ENCODE measurements around the gene STAT5B.
"Not testable (repeated sequence)": the region's sequence is repeated elsewhere in the genome, so short reads cannot be mapped to it uniquely, and the experiment has no call there.

The STAT5B gene

DNA sequence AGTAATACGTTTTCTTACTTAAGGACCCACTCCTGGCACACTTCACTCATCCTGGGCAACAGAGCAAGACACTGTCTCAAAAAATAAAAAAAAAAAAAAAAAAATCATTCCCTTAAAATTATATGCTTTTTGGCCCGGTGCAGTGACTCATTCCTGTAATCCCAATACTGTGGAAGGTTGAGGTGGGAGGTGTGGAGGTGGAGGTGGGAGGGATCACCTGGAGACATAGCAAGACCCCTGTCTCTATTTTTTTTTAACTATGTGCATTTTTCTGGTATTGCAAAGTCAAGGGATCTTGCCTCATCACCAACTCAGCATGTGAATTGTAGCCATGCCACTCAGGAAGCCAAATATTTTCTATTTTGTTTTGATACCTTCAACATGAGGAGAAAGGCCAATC lies 9.7 kb downstream of the STAT5B start:
- no peak for DNase-seq

DNA sequence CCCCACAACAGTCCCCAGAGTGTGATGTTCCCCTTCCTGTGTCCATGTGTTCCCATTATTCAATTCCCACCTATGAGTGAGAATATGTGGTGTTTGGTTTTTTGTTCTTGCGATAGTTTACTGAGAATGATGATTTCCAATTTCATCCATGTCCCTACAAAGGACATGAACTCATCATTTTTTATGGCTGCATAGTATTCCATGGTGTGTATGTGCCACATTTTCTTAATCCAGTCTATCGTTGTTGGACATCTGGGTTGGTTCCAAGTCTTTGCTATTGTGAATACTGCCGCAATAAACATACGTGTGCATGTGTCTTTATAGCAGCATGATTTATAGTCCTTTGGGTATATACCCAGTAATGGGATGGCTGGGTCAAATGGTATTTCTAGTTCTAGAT lies 11.8 kb downstream of the STAT5B start:
- not testable (repeated sequence) for DNase-seq

DNA sequence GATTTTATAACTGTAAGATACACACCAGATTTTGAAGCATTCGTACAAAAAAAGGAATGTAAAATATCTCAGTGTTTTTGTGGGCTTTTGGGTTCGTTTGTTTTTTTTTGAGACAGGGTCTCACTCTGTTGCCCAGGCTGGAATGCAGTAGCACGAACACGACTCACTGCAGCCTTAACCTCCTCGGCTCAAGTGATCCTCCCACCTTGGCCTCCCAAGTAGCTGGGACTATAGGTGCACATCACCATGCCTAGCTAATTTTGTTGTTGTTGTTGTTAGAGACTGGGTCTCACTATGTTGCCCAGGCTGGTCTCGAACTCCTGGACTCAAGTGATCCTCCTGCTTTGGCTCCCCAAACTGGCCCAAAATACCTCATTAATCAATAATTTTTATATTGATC lies 15.9 kb downstream of the STAT5B start:
- DNase-seq = no peak

DNA sequence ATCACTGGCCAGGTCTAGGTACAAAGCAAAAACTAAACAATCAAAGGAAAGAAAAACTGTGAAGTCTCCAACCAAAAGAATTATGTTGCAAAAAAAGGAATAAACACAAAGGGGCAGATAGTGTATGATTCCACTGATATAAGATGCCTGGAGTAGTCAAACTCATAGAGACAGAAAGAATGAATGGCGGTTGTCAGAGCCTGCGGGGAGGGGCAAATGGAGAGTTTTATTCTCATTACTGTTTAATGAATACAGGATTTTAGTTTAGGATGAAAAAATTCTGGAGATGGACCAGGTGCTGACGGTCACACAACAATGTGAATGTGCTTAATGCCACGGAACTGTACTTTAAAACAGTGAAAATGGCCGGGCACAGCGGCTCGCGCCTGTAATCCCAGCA lies 20.7 kb downstream of the STAT5B start:
- no peak for DNase-seq

DNA sequence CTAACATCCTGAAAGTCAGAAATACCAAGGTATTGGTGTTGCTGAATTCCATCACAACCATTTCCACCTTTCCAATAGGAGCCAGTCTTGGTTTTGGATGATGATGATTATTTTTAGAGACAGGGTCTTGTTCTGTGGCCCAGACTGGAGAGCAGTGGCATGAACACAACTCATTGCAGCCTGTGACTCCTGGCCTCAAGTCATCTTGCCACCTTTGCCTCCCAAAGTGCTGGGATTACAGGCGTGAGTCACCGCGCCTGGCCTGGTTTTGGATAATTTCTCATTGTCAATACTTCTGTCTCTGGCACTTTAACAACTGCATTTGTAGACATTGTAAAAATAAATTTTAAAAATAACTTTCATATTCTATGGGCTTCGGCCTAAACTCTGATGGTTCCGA lies 22.6 kb downstream of the STAT5B start:
- no peak for DNase-seq

DNA sequence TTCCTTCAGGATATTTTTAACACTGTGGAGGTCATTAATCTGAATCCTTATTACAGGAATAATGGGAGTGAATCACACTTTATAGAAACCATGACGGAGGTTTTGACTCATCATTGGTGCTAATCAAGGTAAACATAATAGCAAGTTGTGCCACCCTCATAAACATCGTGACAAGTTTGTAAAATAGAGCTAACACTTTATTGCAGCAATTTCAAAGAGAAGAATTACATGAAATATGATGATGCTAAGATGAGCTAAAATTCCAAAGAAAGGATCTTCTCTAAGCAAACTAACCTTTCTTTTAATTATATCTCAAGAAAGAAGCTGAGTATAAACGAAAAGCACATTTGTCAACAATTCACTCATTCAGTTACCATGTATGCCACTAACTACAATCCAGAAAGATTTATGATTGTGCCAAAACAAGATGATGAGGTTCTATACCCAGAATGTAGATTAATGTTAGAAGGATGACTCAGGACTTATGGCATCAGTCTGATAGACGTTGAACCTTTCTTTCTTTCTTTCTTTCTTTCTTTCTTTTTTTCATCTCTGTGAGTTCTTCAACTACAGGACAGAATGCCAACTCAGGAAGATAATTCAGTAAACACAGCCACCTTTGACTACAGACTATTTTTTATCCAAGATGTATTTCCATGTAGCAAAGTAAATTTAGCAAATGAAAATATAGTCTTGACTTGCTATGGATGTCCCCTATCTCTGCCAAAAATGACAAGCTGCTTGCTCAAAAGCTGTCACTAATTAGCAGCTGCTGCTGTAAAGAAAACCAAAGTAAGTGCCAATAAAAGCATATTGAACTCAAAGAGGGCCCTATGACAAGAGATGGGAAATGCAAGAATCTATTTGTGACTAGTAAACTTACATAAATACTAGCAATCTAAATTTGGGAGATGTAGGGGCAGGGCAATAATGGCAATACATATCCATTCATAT lies 23.3 kb downstream of the STAT5B start:
- no peak for DNase-seq

DNA sequence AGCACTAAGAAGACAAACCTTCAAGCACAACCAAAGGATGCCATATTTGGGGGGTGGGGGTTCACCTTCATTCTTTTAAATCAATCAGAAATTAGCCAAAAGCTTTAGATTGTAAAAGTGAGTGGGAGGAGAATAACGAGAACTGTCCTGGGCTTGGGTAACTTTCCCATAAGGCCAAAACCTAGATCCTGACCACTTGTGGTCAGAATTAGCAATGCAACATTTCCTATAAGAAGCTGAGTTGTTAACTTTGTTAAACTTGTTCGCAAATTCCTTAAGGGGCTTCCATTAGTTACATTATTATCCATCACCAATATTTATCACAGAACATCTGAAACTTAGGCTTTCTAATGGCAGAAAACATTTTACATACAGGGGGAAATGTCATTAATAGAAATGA lies 25.1 kb downstream of the STAT5B start:
- no peak for DNase-seq

DNA sequence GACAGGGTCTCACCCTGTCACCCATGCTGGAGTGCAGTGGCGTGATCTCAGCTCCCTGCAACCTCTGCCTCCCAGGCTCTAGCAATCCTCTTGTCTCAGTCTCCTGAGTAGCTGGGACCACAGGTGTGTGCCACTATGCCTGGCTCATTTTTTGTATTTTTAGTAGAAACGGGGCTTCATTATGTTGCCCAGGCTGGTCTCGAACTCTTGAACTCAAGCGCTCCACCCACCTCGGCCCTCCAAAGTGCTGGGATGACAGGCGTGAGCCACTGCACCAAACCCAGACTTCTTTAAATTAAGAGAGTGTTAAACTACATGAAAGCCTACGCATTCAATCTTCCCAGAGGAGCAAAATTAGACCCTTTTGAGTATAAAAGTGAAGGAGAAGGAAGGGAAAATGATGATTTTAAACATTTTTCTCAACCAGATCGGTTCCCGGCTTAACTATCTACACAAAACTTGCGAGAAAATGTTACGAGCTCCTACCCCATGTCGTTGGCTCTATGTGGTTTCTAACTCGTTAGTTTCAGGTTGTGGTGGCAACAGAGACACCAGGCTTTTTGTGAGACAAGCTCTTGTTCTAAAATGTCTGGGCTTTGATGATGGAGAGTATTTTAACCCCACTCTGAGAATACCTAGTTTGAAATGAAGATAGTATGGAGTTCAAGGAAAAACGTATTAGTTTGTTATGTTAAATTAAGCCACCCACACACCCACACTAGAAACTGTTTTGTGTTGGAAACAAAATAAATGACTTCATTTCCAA lies 26.3 kb downstream of the STAT5B start:
- peak; percentile 45 for DNase-seq

DNA sequence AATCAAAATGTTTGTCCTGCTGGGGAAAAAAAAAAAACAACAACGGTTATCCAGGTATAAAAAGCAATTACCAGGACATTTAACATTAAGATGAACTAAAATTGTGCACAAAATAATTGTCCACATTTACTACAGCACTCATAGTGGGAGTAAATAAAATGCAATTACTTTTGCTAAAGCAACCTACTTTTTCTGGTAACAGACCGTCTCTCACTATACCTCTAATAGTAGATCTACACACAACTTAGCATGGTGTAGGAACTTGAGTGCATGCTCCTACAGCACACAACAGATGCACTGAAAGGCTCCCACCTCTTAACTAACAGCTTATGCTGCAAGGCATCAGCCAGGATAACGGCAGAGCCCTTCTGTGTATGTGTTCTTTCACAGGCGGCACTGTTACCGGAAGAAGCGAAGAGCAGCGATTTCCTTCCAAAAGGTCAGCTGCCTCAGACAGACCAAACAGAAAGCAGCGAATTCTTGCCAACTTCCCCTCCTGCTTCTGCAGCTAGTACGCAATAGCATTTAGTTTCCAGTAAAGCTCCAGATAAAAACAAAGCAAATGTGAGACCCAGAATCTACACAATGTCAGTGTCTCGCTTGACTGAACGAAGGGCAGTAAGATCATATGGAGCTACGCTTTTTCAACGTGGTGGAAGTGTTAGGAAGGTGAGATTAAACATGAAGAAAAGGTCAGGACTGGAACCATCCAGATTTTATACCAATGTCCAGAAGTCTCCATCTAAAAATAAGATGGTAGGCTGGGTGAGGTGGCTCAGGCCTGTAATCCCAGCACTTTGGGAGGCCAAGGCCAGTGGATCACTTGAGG lies 27.6 kb downstream of the STAT5B start:
- DNase-seq = peak; percentile 73

DNA sequence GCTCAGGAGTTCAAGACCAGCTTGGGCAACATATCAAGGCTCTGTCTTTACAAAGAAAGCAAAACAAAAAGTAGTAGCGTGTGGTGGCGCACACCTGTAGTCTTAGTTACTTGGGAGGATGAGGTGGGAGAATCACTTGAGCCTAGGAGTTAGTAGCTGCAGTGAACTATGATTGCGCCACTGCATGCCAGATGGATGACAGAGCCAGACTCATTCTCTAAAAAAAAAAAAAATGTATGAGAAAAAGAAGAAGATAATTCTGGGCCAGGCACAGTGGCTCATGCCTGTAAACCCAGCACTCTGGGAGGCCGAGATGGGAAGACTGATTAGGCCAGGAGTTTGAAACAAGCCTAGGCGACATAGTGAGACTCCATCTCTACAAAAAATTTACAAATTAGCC lies 28.5 kb downstream of the STAT5B start:
- no peak for DNase-seq

DNA sequence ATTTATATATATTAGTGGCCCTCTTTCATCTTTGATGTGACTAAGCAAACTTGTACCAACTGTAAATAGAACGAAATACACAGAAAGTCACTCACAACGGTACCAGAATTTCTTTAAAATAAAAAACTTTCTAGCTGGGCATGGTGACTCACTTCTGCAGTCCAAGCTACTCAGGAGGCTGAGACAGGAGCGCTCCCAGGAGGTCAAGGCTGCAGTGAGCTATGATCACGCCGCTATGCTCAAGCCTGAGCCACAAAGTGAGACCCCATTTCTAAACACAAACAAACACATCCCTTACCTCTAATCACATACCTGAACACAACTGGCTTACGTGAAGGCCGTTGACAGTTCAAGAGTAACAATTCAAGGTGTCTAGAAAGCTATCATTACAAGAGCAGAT lies 29.7 kb downstream of the STAT5B start:
- no peak for DNase-seq

DNA sequence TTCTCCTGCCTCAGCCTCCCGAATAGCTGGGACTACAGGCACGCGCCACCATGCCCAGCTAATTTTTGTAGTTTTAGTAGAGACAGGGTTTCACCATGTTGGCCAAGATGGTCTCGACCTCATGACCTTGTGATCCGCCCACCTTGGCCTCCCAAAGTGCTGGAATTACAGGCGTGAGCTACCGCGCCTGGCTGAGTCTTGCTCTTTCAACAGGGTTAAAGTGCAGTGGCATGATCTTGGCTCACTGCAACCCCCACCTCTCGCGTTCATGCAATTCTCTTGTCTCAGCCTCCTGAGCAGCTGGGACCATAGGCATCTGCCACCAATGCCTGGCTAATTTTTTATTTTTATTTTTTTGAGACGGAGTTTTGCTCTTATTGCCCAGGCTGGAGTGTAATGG lies 31.0 kb downstream of the STAT5B start:
- DNase-seq = not testable (repeated sequence)

DNA sequence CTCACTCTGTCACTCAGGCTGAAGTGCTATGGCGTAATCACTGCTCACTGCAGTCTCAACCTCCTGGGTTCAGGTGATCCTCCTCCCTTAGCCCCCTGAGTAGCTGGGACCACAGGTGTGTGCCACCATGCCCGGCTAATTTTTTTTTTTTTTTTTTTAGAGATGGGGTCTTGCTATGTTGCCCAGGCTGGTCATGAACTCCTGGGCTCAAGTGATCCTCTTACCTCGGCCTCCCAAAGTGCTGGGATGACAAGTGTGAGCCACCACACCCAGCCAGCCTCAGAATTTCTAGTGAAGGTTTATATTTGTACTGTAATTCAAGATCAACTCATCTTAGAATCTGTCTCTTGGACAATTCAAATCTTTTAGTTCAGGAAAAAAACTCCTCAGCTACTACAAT lies 32.1 kb downstream of the STAT5B start:
- DNase-seq = not testable (repeated sequence)

DNA sequence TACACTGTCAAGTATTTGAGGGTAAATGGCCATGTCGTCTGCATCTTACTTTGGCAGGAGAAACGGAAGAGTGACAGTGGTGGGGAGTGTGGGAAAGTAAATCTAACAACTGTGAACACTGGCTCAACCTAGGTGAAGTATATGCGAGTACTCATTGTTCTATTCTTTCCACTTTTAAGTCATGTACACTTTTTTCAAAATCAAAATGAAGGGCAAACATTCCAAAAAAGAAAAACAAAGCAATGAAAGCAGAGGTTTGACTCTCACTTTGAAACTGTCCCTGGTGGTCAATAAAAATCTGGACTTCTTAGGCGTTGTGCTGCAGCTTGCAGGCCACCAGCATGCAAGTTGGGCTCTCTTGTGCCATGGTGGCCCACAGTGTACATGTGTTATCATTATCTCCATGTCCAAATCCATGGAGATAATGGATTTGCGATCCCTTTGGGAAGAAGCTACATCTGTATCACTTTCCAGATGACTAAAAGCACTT lies 32.7 kb downstream of the STAT5B start:
- no peak for DNase-seq

DNA sequence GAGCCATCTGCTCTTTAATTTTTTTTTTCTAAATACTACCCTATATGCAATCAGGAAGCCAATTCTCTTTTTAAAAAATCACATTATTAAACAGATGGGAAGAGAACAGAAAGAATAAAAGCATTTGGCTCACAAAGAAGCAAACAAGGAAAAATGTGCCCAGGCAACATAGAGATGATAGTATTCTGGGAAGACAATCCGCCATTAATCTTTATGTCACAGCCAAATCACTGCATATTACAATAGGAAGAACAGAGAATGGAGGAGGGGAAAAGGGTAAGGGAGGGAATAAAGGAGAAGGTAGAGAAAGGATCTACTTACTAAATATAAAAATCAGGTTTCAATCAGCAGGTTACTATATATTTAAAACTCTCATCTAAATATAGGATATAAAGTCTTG lies 34.3 kb downstream of the STAT5B start:
- no peak for DNase-seq

DNA sequence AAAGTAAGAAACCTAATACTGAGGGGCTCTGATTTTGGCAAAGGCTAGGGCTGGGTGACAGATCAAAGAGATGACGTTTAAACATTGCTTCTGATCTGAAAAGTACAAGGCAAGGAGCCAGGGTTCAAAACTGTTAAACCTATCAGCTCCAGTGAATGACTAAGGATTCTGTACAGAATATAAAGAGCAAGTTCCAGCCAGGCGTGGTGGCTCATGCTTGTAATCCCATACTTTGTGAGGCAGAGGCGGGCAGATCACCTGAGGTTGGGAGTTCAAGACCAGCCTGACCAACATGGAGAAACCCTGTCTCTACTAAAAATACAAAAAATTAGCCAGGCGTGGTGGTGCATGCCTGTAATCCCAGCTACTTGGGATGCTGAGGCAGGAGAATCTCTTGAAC lies 35.3 kb downstream of the STAT5B start:
- not testable (repeated sequence) for DNase-seq

DNA sequence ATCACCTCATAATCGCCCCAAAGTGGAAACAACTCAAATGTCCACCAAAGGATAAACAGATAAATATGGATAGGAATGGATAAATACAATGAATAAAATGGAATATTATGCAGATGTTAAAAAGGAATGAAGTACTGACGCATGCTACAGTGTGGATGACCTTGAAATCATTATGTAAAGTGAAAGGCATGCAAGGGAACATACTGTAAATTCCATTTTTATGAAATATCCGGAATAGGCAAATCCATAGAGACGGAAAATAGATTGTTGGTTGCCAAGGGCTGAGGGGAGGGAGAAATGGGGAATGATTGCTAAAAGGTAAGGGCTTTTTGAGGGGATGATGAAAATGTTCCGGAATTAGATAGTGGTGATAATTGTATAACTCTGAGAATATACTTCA lies 36.0 kb downstream of the STAT5B start:
- DNase-seq = no peak

DNA sequence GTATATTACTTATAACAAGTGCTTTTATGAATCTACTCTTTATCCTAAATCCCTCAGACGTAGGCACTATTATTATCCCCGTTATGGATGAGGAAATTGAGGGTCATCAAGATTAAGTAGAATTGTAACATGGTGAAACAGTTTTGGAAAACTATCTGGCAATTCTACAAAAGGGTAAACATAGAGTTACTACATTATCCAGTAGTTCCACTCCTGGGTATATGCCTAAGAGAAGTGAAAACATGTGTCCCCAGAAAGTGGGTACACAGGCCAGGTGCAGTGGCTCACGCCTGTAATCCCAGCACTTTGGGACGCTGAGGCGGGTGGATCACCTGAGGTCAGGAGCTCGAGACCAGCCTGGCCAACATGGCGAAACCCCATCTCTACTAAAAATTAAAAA lies 36.6 kb downstream of the STAT5B start:
- not testable (repeated sequence) for DNase-seq

DNA sequence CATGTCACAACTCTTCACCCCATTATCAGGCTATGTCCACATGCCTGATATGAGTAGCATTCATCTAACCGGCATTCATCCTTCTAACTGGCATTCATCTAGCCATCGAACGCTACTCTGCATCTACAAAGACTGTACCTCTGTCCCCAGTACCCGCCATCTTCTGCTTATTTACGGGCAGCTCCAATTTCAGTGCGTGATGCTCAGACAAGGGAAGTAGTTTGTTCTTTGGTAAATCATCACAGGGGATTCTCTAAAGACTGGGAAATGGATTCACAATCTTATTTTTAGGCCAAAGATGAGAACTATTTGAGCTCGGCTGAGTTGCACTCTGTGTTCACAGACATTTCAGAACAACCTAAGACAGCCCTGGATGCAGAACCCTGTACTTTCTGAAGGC lies 39.4 kb downstream of the STAT5B start:
- no peak for DNase-seq

DNA sequence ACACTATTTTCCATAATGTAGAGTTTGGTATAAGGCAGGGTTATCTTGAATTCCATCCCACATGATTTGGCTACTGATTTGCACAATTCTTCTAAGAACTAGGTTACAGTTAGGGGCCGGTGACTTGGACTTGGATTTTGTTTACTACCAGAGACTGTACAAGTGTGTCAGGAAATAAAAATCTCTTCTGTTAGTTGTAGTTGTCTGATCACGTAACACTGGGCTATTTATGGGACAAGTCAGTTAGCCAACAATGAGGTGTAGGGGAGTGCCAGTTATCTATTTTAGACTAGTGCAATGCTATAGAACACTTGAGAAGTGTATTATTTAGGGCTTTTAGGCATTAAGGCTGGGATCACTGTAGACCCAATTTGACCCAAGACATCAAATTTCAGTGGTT lies 42.2 kb downstream of the STAT5B start:
- DNase-seq = no peak

DNA sequence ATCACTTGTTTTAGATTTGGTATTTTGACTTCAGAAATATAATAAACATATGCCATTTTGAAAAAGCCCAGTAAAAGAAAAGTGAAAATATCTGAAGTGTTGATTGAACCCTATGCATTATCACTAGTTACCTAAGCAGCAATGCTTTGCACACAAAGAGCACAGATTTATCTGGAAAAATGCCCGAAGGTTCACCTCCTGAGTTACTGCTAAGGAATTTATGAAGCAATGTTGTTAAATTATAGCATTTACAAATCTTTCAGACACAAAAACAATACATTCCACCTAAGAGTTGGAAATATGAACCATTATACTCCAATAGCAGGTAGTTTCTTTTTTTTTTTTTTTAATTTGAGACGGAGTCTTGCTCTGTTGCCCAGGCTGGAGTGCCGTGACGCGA lies 43.0 kb downstream of the STAT5B start:
- DNase-seq = no peak

DNA sequence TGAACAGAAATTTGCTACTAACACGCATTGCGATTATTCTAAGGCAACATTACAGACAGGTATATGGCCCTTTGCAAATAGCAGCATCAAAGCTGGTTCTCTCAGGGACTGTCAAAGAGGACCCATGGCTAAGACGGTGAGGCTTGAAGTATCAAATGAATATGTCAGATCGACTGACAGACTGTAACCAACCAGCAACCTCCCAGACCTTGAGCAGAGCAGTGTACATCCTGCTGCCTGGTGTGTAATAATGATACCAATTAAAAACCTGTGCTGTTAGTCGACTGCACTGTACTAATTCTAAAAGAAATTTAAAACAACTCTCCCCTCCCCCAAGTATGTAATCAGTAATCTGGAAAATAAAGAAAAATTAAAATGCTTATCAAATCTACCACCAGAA lies 46.0 kb downstream of the STAT5B start:
- no peak for DNase-seq

Data from activated CD4-positive, alpha-beta T cell treated with anti-CD3 and anti-CD28 coated beads, Interleukin-2, amount 50 U/mL, for 1 hour (primary cell).